Putamen (tissue), 1 donor: Measurements from ENCODE around the gene SETMAR.

Experiments
- DNase-seq: peaks from one replicate; pipeline ENCODE4 v3.0.0-alpha.2; 2016; ENCODE audit warnings: low spot score

SETMAR gene

DNA sequence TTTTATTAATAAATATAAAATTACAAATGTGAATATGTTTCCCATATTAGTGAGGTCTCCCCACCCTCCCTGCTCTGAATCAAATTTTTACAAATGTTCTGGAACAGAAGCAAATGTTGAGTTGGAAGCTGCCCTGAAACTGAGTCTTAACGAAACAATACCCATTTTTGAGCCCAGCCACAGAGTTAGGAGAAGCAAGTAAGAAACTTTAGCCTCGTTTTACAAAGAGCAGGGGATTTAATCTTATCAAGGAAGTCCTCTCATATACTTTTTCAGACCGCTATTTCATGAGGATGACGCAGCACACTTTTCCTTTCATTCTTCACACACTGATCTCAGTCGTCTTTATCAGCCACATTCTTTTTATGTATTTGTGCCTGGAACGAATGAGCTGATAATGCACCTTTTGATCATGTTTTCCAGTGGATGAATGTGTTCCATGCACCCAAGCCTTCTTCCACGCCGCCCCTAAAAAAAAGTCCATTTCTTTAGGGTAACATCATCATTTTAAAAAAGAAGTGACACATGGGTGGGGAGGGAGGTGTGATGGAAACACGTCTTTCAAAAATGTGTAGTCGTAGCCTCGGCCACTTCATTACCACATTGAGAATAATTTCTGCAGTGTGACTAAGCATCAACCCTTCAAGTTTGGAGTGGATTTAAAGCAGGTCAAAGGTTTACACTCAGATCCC, 48.1 kb downstream of the SETMAR start:
- DNase-seq: no peak

DNA sequence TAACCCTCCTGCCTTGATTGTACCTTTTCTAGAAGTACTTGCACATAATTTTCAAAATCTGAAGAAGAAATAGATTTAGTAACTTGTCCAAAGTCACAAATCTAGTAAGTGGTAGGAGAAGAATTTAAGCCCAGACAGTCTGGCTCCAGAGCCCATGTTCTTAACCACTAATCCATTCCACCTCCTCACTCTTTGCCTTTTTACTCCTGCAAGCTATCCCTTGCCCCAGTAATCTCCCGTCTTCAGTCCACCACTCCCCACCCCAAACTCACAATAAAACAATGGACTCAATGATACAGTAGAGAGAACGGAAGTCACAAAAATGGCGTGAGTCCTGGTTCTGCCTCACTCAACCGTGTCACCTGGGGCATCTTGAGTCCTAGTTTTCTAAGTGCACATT, 48.7 kb downstream of the SETMAR start:
- DNase-seq: no peak

DNA sequence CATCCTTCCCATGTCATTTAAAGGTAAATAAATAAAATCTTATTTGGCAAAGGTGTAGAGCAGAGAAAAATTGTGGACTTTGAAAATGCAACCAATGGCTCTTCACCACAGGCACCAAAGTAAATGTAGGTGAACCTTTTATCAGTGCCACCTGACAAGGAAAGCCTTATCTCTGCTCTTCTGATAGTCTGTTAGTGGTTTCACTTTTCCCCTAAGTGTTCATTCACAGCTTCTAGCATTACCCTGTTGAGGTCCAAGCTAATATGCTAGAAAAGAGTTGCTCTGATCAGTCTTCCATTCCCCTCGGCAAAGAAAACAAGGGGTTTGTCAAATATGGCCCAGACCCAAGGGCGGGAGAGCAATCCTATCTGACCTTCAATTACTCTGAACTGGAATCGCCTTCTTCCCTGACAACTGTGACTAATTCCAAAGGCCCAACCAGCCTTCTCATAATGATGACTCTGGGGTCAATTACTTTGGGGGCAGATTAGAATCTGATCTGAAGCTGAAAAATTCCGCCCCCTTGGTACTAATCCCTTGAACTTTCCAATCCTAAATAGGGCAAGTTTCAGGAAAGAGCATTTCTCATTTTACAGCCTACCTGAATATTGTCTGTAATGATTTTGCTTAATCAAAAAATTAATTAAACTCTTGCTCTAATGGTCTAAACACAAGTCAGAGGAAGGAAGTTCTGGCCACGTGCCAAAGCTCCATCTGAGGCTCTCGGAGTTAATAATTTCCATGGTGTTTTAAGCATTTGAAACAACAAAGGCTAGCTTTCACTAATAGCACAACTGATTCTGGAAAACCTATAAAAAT, 52.4 kb downstream of the SETMAR start:
- no peak for DNase-seq

DNA sequence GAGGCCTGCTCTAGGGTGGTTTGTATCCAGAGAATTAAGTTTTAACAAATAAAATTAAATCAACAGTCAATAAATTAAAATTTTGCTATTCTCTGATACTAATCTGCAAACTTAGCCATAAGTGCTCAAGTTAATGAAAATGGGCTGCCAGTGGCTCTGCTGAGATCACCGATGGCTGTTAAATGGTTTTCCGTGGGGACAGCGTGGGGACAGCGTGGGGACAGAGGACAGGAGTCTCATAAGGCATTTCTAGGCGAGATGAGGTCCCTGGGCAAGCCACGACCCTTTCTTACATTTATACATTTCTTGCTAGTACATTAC, 53.0 kb downstream of the SETMAR start:
- no peak for DNase-seq

DNA sequence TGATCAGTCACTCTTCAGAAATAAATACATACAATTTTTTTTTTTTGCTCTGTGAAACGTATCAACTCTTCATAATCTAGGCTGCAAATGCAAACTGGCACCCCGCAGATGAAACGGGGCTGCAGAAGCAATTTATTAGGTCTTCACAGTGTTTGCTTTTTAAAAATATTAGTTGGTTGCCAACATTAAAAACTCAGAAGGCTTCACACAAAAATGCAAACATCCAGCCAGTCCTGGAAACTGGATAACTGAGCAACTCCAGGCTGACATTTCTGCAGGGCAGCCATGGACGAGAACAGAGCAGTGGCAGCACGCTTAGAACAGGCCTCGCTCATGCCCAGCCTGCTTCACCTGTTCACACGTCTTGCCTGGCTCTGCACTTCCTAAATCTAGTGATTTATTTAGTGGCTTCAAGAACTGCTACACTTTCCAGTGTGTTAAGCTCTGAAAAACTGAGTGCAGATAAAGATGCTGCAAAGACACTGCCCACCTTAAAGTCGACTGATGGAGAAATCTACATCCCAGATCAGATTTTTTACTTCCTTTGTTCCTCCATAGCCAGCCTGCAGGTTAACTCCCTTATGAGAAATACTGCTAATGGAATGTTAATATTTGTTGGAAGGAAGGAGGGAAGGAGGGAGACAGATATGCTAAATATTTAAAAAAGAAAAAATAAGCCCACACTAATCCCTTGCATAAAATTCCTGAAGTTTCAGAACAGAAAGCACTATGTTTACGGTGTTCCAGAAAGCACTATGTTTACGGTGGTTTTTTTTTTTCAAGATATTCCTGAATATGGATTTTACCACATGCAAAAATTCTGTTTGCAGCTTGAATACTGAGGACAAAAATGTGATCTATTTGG, 53.6 kb downstream of the SETMAR start:
- DNase-seq: no peak

DNA sequence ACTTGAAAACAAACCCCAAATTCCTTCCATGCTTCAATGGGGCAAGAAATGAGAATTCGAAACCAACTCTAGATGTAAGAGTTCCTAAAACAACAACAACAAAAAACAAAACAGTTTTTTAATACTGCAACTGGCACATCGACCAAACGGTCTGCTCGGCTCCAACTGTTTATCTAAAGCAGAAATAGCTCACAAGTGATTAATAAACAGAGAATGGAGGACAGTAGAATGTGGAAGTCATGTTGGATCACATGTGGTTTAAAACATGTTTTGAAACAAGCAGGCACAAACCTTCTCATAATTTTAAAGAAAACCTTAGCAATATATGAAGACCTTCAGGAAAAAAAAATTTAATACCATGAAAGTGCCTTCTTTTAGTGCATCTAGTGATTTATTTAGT, 55.1 kb downstream of the SETMAR start:
- no peak for DNase-seq

DNA sequence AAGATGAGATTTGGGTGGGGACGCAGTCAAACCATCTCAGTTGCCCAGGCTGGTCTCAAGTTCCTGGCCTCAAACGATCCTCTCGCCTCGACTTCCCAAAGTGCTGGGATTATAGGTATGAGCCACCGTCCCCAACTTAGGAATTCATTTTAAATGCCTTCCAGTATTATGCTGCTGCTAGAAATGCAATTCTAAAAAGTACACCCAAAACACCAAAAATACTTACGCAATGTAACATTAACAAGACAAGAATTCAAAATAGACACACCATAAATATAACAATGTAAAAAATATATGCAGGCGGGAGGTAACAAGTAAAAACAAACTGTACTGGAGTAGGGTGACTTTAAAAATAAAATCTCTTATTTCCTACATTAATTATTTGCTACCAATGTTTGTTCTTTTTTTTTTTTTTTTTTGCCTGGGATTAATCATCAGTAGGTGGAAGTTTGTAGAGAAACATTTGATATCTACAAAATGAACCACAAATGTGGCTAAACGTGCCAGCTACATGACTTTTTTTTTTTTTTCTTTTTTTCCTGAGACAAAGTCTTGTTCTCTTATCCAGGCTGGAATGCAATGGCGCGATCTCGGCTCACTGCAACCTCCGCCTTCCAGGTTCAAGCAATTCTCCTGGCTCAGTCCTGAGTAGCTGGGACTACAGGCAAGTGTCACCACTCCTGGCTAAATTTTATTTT, 56.8 kb downstream of the SETMAR start:
- no peak for DNase-seq

DNA sequence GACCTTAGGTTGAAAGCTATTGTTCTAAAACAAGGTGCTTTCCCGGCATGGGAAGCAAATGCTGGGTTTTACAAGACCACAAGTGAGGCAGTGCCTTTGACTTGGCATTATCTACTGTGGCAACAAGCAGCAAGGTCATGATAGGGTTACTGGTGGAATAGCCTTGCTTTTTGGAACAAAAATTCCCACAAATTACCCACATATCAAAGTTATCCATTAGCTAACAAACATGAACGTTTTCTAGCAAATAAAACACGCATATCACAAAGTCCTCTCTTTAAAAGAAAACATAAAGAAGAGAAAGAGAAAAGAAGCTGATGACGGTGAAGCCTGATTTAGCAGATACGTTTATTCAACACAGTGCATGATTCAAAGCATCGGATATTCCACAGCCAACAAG, 57.6 kb downstream of the SETMAR start:
- DNase-seq: no peak

DNA sequence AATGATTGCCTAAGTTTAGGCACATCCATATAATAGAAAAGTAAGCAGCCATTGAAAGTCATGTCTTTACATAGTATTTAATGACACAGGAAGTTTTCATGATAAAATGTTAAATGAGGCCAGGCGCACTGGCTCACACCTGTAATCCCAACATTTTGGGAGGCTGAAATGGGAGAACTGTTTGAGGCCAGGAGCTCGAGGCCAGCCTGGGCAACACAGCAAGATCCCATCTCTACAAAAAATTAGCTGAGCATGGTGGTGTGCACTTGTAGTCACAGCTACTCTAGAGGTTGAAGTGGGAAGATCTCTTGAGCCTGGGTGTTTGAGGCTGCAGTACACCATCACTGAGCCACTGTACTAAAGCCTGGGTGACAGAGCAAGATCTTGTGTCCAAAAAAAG, 59.4 kb downstream of the SETMAR start:
- DNase-seq: no peak
